Vagina (tissue), 2 donors: ENCODE results near the gene GAL3ST2.

Source experiments
- POLR2A ChIP-seq, 2 donors: fragments of 450-650 bp; IDR thresholded peaks; one replicate each; pipeline ENCODE4 v1.6.1; 2017; ENCODE audit warnings: antibody characterized with exemption in 2 of 2, mild to moderate bottlenecking in 2 of 2, moderate library complexity in 2 of 2
- POLR2AphosphoS5 ChIP-seq, 2 donors: sonication (generic); formaldehyde crosslinking; IDR thresholded peaks; one replicate each; pipeline ENCODE4 v1.9.0; 2017; ENCODE audit warnings: antibody characterized with exemption in 2 of 2, mild to moderate bottlenecking in 2 of 2, low read depth in 1 of 2; ENCODE audit not compliant: insufficient read depth in 1 of 2

- no peak for TF ChIP-seq POLR2A (IDR thresholded peaks at IDR 0.05)
- no peak for TF ChIP-seq POLR2AphosphoS5 (IDR thresholded peaks at IDR 0.05; ENCODE audit: insufficient read depth in 1 of 2, low read depth in 1 of 2)
These were observed 68.4 kb downstream of the GAL3ST2 start for GRCh38 chr2:241844831-241845578.
